Activated CD8-positive, alpha-beta memory T cell treated with anti-CD3 and anti-CD28 coated beads for 36 hours (primary cell): ENCODE measurements around the gene SLC46A1. TPM values are rescaled to one million over a fixed set of nuclear protein-coding genes. Genes with fewer than 3 reads are reported as not detected.

Source experiments
- CTCF ChIA-PET: fragments of 350-600 bp; sonication (Branson Sonifier 250); formaldehyde crosslinking; loops from one replicate; lab custom pipeline; 2021; ENCODE audit warnings: antibody characterized with exemption; lab: Charles Lee
- POLR2A ChIA-PET: fragments of 350-600 bp; sonication (Branson Sonifier 250); formaldehyde crosslinking; loops from one replicate; lab custom pipeline; 2021; ENCODE audit warnings: antibody characterized with exemption; lab: Charles Lee
- total RNA-seq, 2 experiments: library from RNA; stranded (reverse); gene quantifications; one replicate each; pipeline ENCODE4 v1.2.3, GENCODE V29; 2021

The SLC46A1 gene
- total RNA-seq, 2 experiments from 2014 or later, result 6.6 to 6.7 TPM

DNA sequence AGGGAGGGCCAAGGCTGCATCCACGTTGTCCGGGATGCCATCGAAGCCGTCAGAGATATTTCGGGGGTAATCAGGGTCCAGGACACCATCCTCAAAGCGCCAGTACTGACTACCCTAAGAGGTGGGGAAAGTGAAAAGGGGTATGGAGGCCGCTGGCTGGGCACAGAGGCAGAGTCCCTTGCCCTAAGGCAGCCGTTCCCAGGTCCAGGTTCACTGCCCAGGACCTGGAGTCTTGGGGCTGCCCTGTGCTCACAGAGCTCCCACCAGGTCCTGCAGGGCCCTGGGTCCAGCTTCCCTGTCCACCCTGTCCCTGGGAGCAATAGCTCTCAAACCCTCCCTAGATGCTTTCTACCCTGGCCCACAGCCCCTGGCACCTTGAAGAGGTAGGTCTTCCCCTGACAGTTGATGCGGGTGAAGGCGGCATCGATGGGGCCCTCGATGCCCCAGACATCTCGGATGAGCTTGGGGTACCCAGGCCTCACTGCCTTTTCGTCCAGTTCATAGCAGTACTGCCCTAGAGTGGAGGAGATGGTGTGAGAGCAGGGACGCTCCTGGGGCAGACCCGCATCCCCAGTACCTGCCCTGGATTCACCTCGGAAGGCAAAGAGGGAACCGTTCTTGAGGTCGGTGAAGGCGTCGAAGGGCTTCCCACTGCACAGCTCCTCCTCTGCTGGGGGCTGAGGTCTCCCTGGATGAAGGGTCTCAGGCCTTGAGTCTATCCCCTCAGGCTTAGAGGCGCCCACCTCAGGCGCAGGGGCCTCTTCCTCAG lies 36.9 kb downstream of the SLC46A1 start:
- ChIA-PET CTCF (interaction anchor here (1.0 kb wide), 1 partner anchor 11 kb away, joined by 5 read pairs; no protein-coding TSS in a partner anchor), POLR2A (interaction anchor here (1.6 kb wide), 1 partner anchor 12 kb away, joined by 5 read pairs; the partner anchor contains the start of gene POLDIP2)

GRCh38 chr17:28368306-28368831 lies 37.6 kb downstream of the SLC46A1 start:
- CTCF ChIA-PET, result interaction anchor here (1.0 kb wide), 1 partner anchor 11 kb away, joined by 5 read pairs; no protein-coding TSS in a partner anchor
- POLR2A ChIA-PET, result interaction anchor here (1.6 kb wide), 1 partner anchor 11 kb away, joined by 5 read pairs; the partner anchor contains the start of gene POLDIP2

DNA sequence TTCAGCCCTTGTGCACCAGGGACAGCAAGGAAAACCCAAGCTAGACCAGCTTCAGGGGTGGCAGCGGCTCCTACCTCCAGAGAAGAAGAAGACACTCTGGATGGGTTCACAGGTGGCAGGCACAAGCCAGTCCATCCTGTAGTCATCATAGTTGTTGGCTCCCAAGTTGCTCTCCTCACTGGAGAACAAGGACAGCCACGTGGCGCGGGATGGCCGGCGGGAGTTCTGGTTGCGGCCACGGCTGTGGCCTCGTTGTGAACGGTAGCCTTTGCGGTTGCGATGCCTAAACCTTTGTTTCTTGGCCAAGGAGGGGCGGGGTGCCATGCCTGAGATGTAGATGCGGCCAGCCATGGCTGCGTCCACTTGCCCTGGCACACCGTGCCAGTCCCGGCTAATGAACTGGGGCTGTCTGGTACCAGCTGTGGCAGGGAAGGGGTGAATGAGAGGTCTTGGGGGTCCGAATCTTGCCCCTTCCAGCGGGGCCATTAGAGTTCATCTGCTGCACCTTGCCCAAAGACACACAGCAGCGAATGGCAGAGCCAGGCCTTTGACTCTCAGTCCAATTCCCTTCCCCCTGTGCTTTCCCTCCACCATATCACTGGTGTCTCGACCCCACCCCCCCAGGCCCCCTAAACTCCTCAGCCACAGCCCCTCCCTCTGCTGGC lies 38.2 kb downstream of the SLC46A1 start:
- CTCF ChIA-PET, result interaction anchor here (1.4 kb wide), 1 partner anchor 13 kb away, joined by 4 read pairs; no protein-coding TSS in a partner anchor
- POLR2A ChIA-PET, result interaction anchor here (0.5 to 1.6 kb wide), 4 partner anchors 10 to 711 kb away, joined by 4 to 5 read pairs (median 5); partner anchors contain the start of gene POLDIP2

DNA sequence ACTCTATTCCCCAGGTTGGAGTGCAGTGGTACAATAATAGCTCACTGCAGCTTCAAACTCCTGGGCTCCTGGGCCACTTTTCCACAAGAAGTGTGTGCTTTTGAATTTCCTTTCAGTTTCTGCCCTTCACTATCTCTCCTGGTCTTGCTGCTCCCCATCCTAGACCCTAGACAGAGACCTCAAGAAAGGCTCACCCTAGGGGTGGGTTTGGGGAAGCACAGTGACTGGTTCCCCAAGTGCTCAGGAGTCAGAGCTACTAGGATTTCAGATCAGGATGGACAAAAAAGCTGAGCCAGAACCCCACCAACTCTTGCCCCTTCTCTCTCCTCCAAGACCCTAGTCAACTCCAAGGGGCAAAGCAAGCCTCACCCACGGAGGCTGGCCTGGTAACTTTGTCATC lies 39.4 kb downstream of the SLC46A1 start:
- ChIA-PET CTCF (interaction anchor here (1.4 kb wide), 1 partner anchor 12 kb away, joined by 4 read pairs; no protein-coding TSS in a partner anchor), POLR2A (no interaction called here)

DNA sequence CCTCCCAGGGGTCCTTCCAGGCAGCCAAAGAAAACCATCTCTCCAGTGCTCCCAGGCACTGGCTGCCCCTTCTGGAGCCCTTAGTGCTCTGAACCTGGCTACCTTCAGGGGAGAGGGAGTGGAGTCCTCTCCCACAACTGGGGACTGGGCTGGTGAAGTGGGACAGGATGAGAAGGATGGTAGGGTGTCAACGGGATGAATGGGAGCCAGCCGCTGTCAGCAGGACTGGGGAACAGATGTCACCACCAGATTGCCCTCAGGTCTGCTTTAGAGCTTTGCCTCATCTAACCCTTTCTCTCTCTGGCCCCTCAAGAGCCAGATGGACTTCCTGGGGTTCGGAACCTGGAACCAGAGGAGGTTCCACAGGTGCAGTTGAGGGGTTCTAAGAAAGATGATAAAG lies 40.5 kb downstream of the SLC46A1 start:
- ChIA-PET CTCF (no interaction called here), POLR2A (no interaction called here)

- ChIA-PET POLR2A (no interaction called here), CTCF (no interaction called here)
These were observed 41.2 kb downstream of the SLC46A1 start, which contains the start of gene SEBOX for GRCh38 chr17:28364665-28365363. SEBOX (minus strand) TSS chr17:28365199; CDS start chr17:28365151, 48 bp downstream.

DNA sequence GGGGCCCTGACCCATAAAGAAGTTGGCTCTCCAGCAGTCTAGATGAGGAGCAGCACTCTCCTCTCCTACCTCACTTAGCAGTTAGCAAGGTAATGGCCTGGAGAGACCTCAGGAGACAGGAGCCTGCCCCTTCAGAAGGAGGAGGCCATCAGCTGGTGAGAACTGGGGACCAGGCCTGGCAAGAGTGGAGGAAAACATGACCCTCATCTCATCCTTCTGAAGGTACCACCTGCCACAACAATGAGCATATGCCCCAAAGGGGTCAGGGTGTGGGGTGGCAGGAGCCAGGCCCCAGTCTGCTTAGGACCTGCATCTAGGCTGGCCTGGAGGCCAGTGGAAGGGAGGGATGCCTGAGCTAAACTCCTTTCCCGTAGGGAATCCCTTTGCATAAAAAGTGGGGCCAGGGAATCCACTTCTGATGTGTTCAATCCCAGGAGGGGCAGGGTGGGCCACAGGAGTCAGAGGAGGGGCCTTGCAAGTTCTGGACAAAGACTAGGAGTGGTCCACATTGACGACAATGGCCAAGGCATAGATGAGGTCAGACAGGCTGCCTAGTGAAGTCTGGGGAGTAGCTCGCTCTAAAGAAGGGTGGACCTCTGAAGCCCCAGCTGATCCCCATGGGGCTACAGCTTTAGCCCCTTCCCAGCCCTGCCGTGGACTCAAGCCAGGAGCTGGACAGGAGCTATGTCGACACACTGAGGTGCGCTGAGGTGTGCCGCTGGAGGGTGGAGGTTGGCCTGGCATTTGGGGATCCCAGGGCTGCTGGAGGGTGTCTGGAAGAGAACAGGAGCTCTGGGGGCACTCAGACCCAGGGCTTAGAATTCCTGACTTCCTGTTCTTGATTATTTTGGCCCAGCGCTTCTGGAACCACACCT lies 42.0 kb downstream of the SLC46A1 start:
- CTCF ChIA-PET, result no interaction called here
- POLR2A ChIA-PET, result no interaction called here

DNA sequence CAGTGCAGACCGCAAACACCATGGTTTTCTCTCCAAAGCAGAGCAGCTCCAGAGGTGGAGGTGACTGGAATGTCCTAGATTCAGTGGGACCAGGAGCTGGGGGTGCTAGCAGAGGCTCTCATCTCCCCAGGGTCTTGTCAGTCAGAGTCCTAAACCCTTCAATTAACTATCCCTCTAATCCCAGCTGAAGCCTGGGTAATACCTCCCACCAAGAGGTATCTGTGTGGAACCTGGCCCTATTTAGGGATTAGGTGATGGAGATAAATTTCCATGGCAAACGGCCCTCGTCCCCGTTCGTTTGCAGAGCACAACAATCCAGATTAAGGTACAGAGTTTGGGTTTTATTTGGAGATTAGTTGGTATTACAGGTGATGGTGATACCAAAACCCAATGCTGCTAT lies 42.8 kb downstream of the SLC46A1 start:
- ChIA-PET CTCF (no interaction called here), POLR2A (no interaction called here)

GRCh38 chr17:28357901-28358197 lies 48.2 kb downstream of the SLC46A1 start:
- ChIA-PET POLR2A (interaction anchor here (0.5 to 3.9 kb wide), 10 partner anchors 10 to 362 kb away, joined by 3 to 34 read pairs (median 4); partner anchors contain the start of genes IFT20, RPL23A, SARM1 and TNFAIP1), CTCF (interaction anchor here (0.6 to 1.6 kb wide), 3 partner anchors 12 to 166 kb away, joined by 3 to 4 read pairs (median 3); no protein-coding TSS in a partner anchor)

- ChIA-PET CTCF (interaction anchor here (0.6 to 1.7 kb wide), 5 partner anchors 12 to 165 kb away, joined by 3 to 5 read pairs (median 3); no protein-coding TSS in a partner anchor), POLR2A (interaction anchor here (0.6 to 3.9 kb wide), 11 partner anchors 10 to 362 kb away, joined by 3 to 34 read pairs (median 4); partner anchors contain the start of genes IFT20, RPL23A, SARM1 and TNFAIP1)
These were observed 48.7 kb downstream of the SLC46A1 start, which contains the start of gene POLDIP2 for GRCh38 chr17:28357061-28357900. POLDIP2 (minus strand) TSS chr17:28357527; CDS start chr17:28357448, 79 bp downstream.

- CTCF ChIA-PET, result no interaction called here
- POLR2A ChIA-PET, result interaction anchor here (0.6 kb wide), 1 partner anchor 29 kb away, joined by 6 read pairs; no protein-coding TSS in a partner anchor
These were observed 55.7 kb downstream of the SLC46A1 start for GRCh38 chr17:28350271-28350670.

DNA sequence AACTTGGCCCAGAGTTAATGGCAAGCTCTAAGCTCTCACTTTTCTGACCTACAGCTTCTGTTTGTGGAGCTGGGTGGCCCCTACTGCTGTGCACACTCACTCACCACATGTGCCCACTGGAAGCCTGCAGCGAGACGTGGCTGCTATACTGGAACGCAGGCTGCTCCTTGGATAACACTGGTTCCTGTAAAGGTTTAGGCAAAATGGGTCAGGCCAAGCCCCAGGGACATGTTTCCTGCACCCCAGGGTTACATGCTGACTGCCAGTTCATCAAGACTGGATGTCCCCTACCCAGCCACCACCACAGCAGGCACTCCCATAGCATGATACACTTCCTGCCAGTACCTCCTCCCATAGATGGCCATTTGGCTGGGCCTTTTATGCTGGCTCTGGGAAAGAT lies 57.0 kb downstream of the SLC46A1 start:
- POLR2A ChIA-PET, result no interaction called here
- CTCF ChIA-PET, result no interaction called here

DNA sequence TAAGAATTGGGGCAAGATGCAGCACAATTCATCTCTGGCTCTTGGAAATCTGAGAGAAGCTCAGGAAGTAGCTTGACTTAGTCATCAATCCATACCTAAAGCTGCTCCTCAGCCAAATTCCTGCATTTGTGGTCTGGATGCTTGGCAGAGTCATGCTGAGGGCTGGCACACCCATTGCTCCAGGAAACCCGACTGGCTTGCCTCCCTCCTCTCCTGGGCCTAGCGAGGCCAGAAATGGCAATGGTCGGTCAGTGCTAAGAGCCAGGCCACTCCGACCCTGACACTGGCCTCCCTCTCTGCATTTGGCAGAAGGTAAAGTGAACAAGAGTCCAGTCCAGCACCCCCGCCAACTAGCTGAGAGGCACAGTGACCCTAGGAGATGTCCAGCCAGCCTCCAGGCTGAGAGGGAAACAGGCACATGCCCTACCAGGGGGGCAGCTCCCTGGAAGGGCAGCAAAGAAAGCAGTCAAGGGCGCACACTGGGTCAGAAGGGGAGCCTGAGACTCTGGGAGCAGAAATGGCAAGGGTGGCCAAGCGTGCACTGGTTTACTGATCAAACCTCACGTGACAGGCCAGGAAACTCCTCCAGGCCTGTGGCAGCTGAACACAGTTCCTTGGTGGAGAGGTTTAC lies 58.6 kb downstream of the SLC46A1 start:
- POLR2A ChIA-PET, result interaction anchor here (1.0 to 1.3 kb wide), 2 partner anchors 10 to 12 kb away, joined by 3 to 4 read pairs; partner anchors contain the start of genes IFT20 and TNFAIP1
- CTCF ChIA-PET, result interaction anchor here (1.1 kb wide), 1 partner anchor 11 kb away, joined by 3 read pairs; the partner anchor contains the start of gene TNFAIP1

DNA sequence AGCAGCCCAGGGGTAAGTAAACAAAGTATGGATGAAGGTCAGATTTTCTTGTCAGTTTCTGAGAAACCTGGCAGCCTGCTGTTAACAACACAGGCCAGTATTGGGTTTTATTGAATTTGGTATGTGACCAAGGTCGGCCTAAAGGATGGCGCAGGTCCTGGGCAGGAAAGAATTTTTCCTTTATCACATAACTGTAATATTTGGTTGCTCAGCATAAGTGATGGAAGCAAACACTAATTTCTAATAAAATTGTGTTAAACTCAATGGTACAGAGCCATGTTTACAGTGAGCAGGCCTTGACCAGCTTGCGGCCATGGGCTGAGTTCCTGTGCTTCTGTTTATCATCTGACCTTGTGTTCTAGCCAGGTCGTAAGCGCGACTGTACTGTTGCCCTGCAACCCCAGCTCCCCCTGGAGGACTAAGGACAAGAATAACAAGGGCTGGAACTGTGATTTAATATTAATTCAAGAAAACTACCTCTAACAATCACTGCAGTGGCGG lies 59.2 kb downstream of the SLC46A1 start:
- CTCF ChIA-PET, result no interaction called here
- POLR2A ChIA-PET, result interaction anchor here (1.0 to 1.3 kb wide), 3 partner anchors 10 to 11 kb away, joined by 3 to 4 read pairs (median 4); partner anchors contain the start of genes IFT20 and TNFAIP1

- POLR2A ChIA-PET, result interaction anchor here (1.2 to 1.3 kb wide), 2 partner anchors 10 to 12 kb away, joined by 4 read pairs; a partner anchor contains a TSS
- CTCF ChIA-PET, result interaction anchor here (1.0 kb wide), 1 partner anchor 11 kb away, joined by 3 read pairs; the partner anchor contains the start of gene POLDIP2
These were observed 59.8 kb downstream of the SLC46A1 start for GRCh38 chr17:28346199-28346580.
